Effector CD8-positive, alpha-beta T cell (primary cell): Measurements from ENCODE around the gene XCR1.
"Not testable (repeated sequence)": the region's sequence is repeated elsewhere in the genome, so short reads cannot be mapped to it uniquely, and the experiment has no call there.

Experiments used
- DNase-seq: peaks from one replicate; lab custom pipeline; 2025; lab: John Stamatoyannopoulos, UW

XCR1 gene

GRCh38 chr3:46006238-46007032 is 20.8 kb downstream of the XCR1 start:
- no peak for DNase-seq

- DNase-seq, result not testable (repeated sequence)
Measured at GRCh38 chr3:46003706-46004105, 23.6 kb downstream of the XCR1 start.

GRCh38 chr3:46001178-46001577 is 26.1 kb downstream of the XCR1 start:
- DNase-seq, result no peak

DNA sequence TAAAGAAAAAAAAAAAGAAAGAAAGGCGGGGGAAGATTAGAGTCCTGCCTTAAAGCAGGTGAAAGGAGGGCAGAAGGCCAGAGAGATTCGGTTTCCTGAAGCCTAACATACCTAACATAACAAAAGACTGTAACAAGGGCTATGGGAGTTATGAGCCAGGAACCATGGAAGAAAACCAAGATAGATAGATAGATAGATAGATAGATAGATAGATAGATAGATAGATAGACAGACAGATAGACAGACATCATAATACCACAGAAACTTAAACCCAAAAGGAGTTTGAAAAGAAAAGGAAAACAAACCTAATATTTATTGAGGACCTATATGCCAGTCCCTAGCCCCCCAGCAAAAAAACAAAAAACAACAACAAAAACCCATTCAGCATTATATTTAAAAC is 29.3 kb downstream of the XCR1 start:
- DNase-seq, result no peak

GRCh38 chr3:45997499-45997898 is 29.8 kb downstream of the XCR1 start:
- not testable (repeated sequence) for DNase-seq

DNA sequence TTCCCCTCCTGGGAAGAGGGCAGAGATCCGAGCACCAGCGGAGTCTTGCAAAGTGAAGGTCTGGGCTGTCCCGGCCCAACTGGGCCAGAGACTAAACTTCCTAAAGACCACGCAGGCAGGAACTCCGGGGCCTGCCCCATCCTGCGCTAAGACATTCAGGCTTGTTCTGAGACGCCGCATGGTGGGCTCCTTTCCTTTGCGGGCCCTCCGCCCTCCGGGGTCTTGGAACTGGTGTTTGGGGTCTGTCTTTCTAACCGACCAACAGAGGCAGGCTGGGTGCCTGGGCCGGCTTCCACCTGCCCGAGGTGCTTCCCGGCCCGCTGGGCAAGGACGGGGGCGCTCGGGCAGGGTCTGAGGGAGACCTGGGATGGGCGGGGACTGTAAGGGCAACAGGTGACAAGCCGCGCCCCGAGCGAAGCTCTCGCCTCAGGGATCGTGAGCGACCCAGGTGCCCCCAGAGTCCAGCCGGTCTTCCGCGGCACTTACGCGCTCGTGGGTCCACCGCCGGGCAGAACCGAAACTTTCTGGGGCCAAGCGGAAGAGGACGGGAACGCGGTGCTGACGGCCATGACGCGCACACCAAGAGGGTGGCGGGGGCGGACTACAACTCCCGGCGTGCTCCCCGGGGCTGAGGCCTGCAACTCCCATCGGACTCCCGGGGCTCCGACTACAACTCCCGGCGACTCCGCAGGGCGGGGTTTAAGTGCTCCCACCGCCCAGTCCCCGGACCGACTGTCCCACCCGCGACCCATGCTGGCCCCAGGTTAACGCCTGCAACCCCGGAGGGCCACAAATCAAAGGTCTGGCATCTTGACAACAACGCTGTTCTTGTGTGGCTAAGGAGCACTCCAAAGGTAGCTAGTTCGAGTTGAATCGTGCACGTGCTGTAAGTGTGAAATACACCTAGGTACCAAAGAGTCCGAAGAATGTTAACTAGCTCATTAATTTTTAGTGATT is 31.8 kb downstream of the XCR1 start, which contains the start of gene FYCO1:
FYCO1 (minus strand) TSS at position 589 of the 957 bp plus-strand sequence. CDS start 10,914 bp downstream, outside the sequence.
- peak; percentile 76 for DNase-seq

DNA sequence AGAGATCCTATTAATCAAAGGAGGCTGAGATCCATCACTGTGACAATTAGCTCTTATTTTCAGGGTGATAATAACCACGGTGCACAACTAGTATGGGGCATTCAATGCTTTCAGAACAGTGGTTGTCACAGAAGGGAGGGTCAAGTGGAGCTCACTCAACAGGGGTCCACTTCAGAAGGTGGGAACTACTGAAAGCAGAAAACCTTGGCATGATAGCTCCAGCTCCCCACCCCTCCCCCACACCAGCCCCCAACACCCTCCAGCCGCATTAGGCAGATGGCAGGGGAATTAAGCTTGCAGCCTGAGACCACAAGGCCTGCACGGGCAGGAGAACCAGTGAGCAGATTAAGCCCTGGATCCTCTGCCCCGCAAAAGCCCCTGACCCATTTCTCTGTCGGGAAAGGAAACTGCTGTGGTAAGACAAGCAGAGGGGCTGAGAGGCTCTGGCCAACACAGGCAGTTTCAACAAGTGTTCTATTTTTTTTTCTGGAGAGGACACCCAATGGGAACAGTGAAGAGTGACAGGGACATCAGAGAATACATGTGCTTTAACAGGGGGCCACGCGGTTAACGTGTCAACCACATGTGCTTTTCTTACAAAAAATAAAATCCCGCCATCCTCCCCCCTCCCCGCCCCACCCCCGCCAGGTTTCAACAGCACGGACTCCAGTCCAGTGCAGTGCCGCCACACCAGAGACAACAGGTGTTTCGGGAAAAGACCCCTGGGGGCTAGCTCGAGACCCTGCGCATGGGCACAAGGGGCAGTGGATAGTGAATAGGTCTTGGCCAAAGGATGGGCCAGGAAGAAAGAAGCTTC is 32.7 kb downstream of the XCR1 start:
- peak; percentile 12 for DNase-seq

DNA sequence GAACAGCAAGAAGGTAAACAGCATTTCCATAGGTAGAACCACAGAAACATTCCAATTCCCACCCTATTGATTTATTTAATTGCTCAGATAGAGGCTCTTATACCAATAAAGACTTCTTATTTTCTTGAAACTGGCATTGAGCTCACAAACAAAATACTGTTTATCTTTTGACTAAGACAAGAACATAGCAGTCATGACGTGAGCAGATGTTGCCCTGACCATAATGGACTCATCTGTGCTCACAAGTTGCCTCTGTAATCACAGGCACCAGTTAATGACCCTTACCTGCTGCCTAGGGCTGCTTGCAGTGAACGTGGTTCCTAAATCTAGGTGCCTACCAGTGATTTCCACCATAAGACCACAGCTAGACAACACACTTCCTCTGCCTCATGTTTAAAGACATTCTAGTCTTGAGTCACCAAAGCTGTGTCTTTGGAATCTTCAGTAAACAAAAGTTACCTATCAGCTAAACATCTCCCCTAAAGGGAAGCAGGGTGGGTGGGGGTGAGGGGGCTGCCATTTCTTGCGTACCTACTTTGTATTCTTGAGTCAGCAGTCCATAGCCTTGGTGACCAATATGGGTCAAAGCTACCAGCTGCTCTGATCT is 33.8 kb downstream of the XCR1 start:
- no peak for DNase-seq

- no peak for DNase-seq
Measured at GRCh38 chr3:45992821-45993221, 34.5 kb downstream of the XCR1 start.

GRCh38 chr3:45992133-45992729 is 35.1 kb downstream of the XCR1 start:
- no peak for DNase-seq

GRCh38 chr3:45991341-45991740 is 35.9 kb downstream of the XCR1 start:
- DNase-seq, result no peak

DNA sequence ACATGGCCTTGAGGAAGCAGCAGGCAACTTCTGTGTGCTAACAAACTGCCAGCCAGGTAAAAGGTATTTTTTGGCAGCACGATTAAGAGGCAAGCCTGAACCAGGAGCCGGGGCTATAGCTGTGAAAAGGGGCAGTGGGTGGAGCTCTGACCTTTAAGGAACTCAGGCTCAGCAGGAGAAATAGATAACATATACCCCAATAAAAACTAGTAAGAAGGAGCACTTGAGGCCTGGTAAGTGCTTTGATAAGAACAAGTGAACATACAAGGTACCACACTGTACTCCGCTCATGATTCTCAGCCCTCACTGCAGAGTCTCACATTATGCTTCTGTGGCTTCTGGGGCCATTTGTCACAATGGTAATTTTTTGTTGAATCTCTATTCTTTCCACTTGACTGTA is 37.1 kb downstream of the XCR1 start:
- no peak for DNase-seq

- DNase-seq, result no peak
Measured at GRCh38 chr3:45988804-45989203, 38.5 kb downstream of the XCR1 start.

- DNase-seq, result no peak
Measured at GRCh38 chr3:45988362-45988761, 38.9 kb downstream of the XCR1 start.

GRCh38 chr3:45987368-45988291 is 39.7 kb downstream of the XCR1 start:
- no peak for DNase-seq

DNA sequence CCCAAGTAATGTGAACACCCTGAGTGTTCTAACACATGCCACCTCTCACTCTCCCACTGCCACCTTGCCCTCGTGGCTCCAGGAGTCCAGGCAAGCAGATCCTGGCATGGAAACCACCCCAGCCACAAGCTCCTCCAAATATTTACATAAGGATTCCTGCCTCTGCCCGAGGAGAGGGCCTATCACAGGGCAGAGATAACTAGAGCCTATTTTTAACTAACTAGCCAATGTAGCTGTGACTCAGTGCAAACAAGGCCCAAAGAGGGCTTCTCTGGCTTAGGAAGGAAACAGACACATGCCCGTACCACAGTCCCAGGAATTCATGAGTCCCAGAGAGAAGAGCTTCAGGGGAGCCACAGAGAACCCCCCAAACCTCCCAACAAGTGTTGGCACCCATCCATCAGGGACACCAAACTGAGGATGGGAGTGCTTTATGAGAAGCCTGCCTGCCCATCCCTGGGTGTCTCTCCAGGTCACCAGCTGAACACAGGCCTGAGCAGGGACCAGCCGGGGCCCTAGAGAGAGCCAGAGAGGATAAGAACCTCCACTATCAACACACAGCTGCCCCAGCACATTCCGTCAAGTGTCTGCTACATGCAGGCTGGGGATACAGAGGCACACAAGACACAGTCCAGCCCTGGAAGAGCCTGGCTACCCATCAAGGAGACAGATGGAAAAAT is 40.8 kb downstream of the XCR1 start:
- no peak for DNase-seq

GRCh38 chr3:45985532-45986302 is 41.6 kb downstream of the XCR1 start:
- DNase-seq, result no peak
